Activated CD4-positive, alpha-beta T cell treated with anti-CD3 and anti-CD28 coated beads for 1 hour (primary cell): Measurements from ENCODE around the gene PTPRN2.
"Not testable (repeated sequence)": the region's sequence is repeated elsewhere in the genome, so short reads cannot be mapped to it uniquely, and the experiment has no call there.

Experiments
- DNase-seq: peaks from one replicate; pipeline ENCODE4 v3.0.0-alpha.2; 2020

PTPRN2 gene

GRCh38 chr7:158357898-158358821 lies 229.5 kb downstream of the PTPRN2 start:
- no peak for DNase-seq

- no peak for DNase-seq
Observed at GRCh38 chr7:158357106-158357897, 230.3 kb downstream of the PTPRN2 start.

- no peak for DNase-seq
Observed at GRCh38 chr7:158356454-158356853, 231.2 kb downstream of the PTPRN2 start.

- no peak for DNase-seq
Observed at GRCh38 chr7:158355456-158356065, 232.1 kb downstream of the PTPRN2 start.

- DNase-seq, result no peak
Observed at GRCh38 chr7:158354861-158355260, 232.8 kb downstream of the PTPRN2 start.

- no peak for DNase-seq
Observed at GRCh38 chr7:158353606-158354570, 233.7 kb downstream of the PTPRN2 start.

GRCh38 chr7:158351899-158352729 lies 235.5 kb downstream of the PTPRN2 start:
- DNase-seq, result not testable (repeated sequence)

GRCh38 chr7:158351481-158351880 lies 236.1 kb downstream of the PTPRN2 start:
- DNase-seq, result no peak

GRCh38 chr7:158351051-158351450 lies 236.6 kb downstream of the PTPRN2 start:
- DNase-seq, result no peak

GRCh38 chr7:158350166-158350900 lies 237.3 kb downstream of the PTPRN2 start:
- no peak for DNase-seq

GRCh38 chr7:158348446-158348845 lies 239.2 kb downstream of the PTPRN2 start:
- DNase-seq, result no peak

- not testable (repeated sequence) for DNase-seq
Observed at GRCh38 chr7:158348039-158348438, 239.6 kb downstream of the PTPRN2 start.

GRCh38 chr7:158345731-158346130 lies 241.9 kb downstream of the PTPRN2 start:
- DNase-seq, result no peak

- no peak for DNase-seq
Observed at GRCh38 chr7:158344706-158345300, 242.8 kb downstream of the PTPRN2 start.

GRCh38 chr7:158343936-158344455 lies 243.6 kb downstream of the PTPRN2 start:
- no peak for DNase-seq

GRCh38 chr7:158343526-158343925 lies 244.1 kb downstream of the PTPRN2 start:
- no peak for DNase-seq

- DNase-seq, result not testable (repeated sequence)
Observed at GRCh38 chr7:158341097-158341496, 246.5 kb downstream of the PTPRN2 start.

- not testable (repeated sequence) for DNase-seq
Observed at GRCh38 chr7:158336952-158337351, 250.7 kb downstream of the PTPRN2 start.

- DNase-seq, result not testable (repeated sequence)
Observed at GRCh38 chr7:158332516-158332915, 255.1 kb downstream of the PTPRN2 start.
